ENCODE measurements around the gene C18orf32.
"Not testable (repeated sequence)": the region's sequence is repeated elsewhere in the genome, so short reads cannot be mapped to it uniquely, and the experiment has no call there.

The C18orf32 gene

GRCh38 chr18:49520661-49521145 lies 33.7 kb upstream of the C18orf32 start:
- no peak overlapping the region for H3K9ac ChIP-seq (ENCODE audit: low read depth, low read length)
- H3K4me1 ChIP-seq (ENCODE audit: control insufficient read depth, insufficient read depth, low read length), result peaks cover 16% of the 10 kb centered on the region
- H3K27ac ChIP-seq (ENCODE audit: low read depth, low read length), result peak overlapping the region; percentile 48
- no peaks in the 10 kb centered on the region for H3K36me3 ChIP-seq (ENCODE audit: control insufficient read depth, insufficient read depth, low read length)
- H3K4me3 ChIP-seq (ENCODE audit: low read depth, low read length), result no peak overlapping the region
- no peaks in the 10 kb centered on the region for H3K27me3 ChIP-seq (ENCODE audit: control insufficient read depth, insufficient read depth, low read length)
- H3K9me3 ChIP-seq (ENCODE audit: control insufficient read depth, insufficient read depth, low read length), result no peaks in the 10 kb centered on the region

DNA sequence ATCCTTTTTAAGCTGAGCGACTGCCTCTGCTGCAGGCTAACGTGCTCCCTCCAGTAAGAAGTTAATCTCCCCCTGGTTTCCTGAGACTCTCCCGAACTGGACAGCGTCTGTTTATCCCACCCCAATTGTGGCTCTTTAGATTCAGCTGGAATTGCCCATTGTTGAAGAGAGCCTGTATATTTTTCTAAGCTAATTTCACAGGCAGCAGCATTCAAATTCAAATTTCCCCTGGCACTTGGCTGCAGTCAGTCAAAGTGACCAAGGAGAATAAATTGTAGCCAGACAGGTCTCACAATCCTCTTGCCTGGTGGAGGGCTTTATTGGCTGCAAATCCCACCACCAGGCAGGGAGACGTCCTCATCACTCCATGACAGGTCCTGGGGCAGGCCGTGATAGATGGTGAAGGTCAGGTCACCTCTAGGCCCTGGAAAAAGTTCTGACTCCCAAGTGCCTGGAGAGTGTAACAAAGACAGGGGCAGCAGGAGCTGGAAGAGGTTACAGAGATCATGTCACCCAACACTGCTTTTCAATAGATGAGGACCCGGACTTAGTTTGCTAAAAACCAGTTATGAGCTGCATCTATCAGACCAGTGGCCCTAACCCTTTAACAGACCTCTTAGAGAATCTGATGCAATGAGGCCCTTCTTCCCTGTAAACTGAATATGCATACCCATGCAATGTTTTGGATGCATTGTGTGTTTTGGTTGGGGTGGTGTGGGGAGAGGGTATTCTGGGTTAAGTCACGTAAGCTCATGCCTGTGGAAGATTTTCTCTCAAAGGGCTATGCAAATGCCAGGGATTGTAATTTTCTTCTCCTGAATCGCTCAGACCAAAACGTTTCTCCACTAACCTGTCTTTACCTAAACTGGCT lies 32.3 kb upstream of the C18orf32 start:
- Histone ChIP-seq H3K9ac (ENCODE audit: low read depth, low read length) (no peak overlapping the region; the same call in 1 of the 2 replicates), H3K4me1 (ENCODE audit: control insufficient read depth, insufficient read depth, low read length) (peaks cover 18% of the 10 kb centered on the region), H3K27ac (ENCODE audit: low read depth, low read length) (no peak overlapping the region), H3K9me3 (ENCODE audit: control insufficient read depth, insufficient read depth, low read length) (no peaks in the 10 kb centered on the region), H3K27me3 (ENCODE audit: control insufficient read depth, insufficient read depth, low read length) (no peaks in the 10 kb centered on the region), H3K36me3 (ENCODE audit: control insufficient read depth, insufficient read depth, low read length) (no peaks in the 10 kb centered on the region), H3K4me3 (ENCODE audit: low read depth, low read length) (no peak overlapping the region)

- no peak overlapping the region for H3K9ac ChIP-seq (ENCODE audit: low read depth, low read length)
- H3K27me3 ChIP-seq (ENCODE audit: control insufficient read depth, insufficient read depth, low read length), result no peaks in the 10 kb centered on the region
- no peak overlapping the region for H3K4me3 ChIP-seq (ENCODE audit: low read depth, low read length)
- no peaks in the 10 kb centered on the region for H3K9me3 ChIP-seq (ENCODE audit: control insufficient read depth, insufficient read depth, low read length)
- no peak overlapping the region for H3K27ac ChIP-seq (ENCODE audit: low read depth, low read length)
- H3K4me1 ChIP-seq (ENCODE audit: control insufficient read depth, insufficient read depth, low read length), result peaks cover 18% of the 10 kb centered on the region
- H3K36me3 ChIP-seq (ENCODE audit: control insufficient read depth, insufficient read depth, low read length), result no peaks in the 10 kb centered on the region
Measured at GRCh38 chr18:49517483-49517882, 30.4 kb upstream of the C18orf32 start.

- no peak overlapping the region for H3K9ac ChIP-seq (ENCODE audit: low read depth, low read length)
- H3K4me3 ChIP-seq (ENCODE audit: low read depth, low read length), result no peak overlapping the region
- peaks cover 19% of the 10 kb centered on the region for H3K4me1 ChIP-seq (ENCODE audit: control insufficient read depth, insufficient read depth, low read length)
- no peak overlapping the region for H3K27ac ChIP-seq (ENCODE audit: low read depth, low read length)
- no peaks in the 10 kb centered on the region for H3K27me3 ChIP-seq (ENCODE audit: control insufficient read depth, insufficient read depth, low read length)
- H3K36me3 ChIP-seq (ENCODE audit: control insufficient read depth, insufficient read depth, low read length), result no peaks in the 10 kb centered on the region
- H3K9me3 ChIP-seq (ENCODE audit: control insufficient read depth, insufficient read depth, low read length), result no peaks in the 10 kb centered on the region
Measured at GRCh38 chr18:49515516-49515915, 28.5 kb upstream of the C18orf32 start.

- not testable (repeated sequence) for H3K36me3 ChIP-seq (ENCODE audit: control insufficient read depth, insufficient read depth, low read length); H3K9ac ChIP-seq (ENCODE audit: low read depth, low read length); H3K4me3 ChIP-seq (ENCODE audit: low read depth, low read length); H3K9me3 ChIP-seq (ENCODE audit: control insufficient read depth, insufficient read depth, low read length); H3K27ac ChIP-seq (ENCODE audit: low read depth, low read length); H3K27me3 ChIP-seq (ENCODE audit: control insufficient read depth, insufficient read depth, low read length)
- peaks cover 21% of the 10 kb centered on the region for H3K4me1 ChIP-seq (ENCODE audit: control insufficient read depth, insufficient read depth, low read length)
Measured at GRCh38 chr18:49515003-49515402, 28.0 kb upstream of the C18orf32 start.

- H3K27me3 ChIP-seq (ENCODE audit: control insufficient read depth, insufficient read depth, low read length), result no peaks in the 10 kb centered on the region
- H3K4me3 ChIP-seq (ENCODE audit: low read depth, low read length), result no peak overlapping the region
- H3K9ac ChIP-seq (ENCODE audit: low read depth, low read length), result no peak overlapping the region
- peaks cover 16% of the 10 kb centered on the region for H3K4me1 ChIP-seq (ENCODE audit: control insufficient read depth, insufficient read depth, low read length)
- no peak overlapping the region for H3K27ac ChIP-seq (ENCODE audit: low read depth, low read length)
- H3K9me3 ChIP-seq (ENCODE audit: control insufficient read depth, insufficient read depth, low read length), result no peaks in the 10 kb centered on the region
- no peaks in the 10 kb centered on the region for H3K36me3 ChIP-seq (ENCODE audit: control insufficient read depth, insufficient read depth, low read length)
Measured at GRCh38 chr18:49514577-49514976, 27.5 kb upstream of the C18orf32 start.

GRCh38 chr18:49512876-49513275 lies 25.8 kb upstream of the C18orf32 start:
- H3K27ac ChIP-seq (ENCODE audit: low read depth, low read length); H3K9ac ChIP-seq (ENCODE audit: low read depth, low read length); H3K27me3 ChIP-seq (ENCODE audit: control insufficient read depth, insufficient read depth, low read length); H3K9me3 ChIP-seq (ENCODE audit: control insufficient read depth, insufficient read depth, low read length); H3K4me3 ChIP-seq (ENCODE audit: low read depth, low read length); H3K36me3 ChIP-seq (ENCODE audit: control insufficient read depth, insufficient read depth, low read length): not testable (repeated sequence)
- peaks cover 12% of the 10 kb centered on the region; the same call in 1 of the 2 replicates for H3K4me1 ChIP-seq (ENCODE audit: control insufficient read depth, insufficient read depth, low read length)

GRCh38 chr18:49510393-49511115 lies 23.5 kb upstream of the C18orf32 start:
- peaks cover 9% of the 10 kb centered on the region; the same call in 1 of the 2 replicates for H3K4me1 ChIP-seq (ENCODE audit: control insufficient read depth, insufficient read depth, low read length)
- H3K27me3 ChIP-seq (ENCODE audit: control insufficient read depth, insufficient read depth, low read length), result no peaks in the 10 kb centered on the region
- no peak overlapping the region for H3K9ac ChIP-seq (ENCODE audit: low read depth, low read length)
- no peaks in the 10 kb centered on the region for H3K9me3 ChIP-seq (ENCODE audit: control insufficient read depth, insufficient read depth, low read length)
- no peak overlapping the region for H3K4me3 ChIP-seq (ENCODE audit: low read depth, low read length)
- no peaks in the 10 kb centered on the region for H3K36me3 ChIP-seq (ENCODE audit: control insufficient read depth, insufficient read depth, low read length)
- H3K27ac ChIP-seq (ENCODE audit: low read depth, low read length), result no peak overlapping the region

GRCh38 chr18:49506438-49506837 lies 19.4 kb upstream of the C18orf32 start:
- H3K4me1 ChIP-seq (ENCODE audit: control insufficient read depth, insufficient read depth, low read length); H3K36me3 ChIP-seq (ENCODE audit: control insufficient read depth, insufficient read depth, low read length); H3K9ac ChIP-seq (ENCODE audit: low read depth, low read length); H3K27ac ChIP-seq (ENCODE audit: low read depth, low read length); H3K4me3 ChIP-seq (ENCODE audit: low read depth, low read length); H3K9me3 ChIP-seq (ENCODE audit: control insufficient read depth, insufficient read depth, low read length); H3K27me3 ChIP-seq (ENCODE audit: control insufficient read depth, insufficient read depth, low read length): not testable (repeated sequence)

DNA sequence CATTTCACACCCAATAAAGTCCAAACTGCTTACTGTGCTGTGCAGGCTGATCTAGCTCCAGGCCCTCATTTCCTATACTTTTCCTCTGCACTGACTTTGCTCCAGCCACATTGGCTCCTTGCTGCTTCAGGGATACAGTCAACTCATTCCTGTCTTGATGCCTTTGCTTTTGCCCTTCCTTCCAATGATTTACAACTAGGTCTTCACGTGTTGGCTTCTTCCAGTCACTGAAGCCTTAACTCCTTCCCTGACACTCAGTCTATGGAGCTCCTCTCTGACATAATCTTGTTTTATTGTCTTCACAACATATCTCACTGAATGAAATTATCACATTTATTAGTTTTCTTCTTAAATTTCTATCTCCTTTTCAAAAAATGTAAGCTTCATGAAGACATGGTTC lies 16.9 kb upstream of the C18orf32 start:
- Histone ChIP-seq H3K4me3 (ENCODE audit: low read depth, low read length) (no peak overlapping the region), H3K4me1 (ENCODE audit: control insufficient read depth, insufficient read depth, low read length) (0 out of 2 replicates have a peak, but pooled peaks cover 11% of the 10 kb centered on the region), H3K9me3 (ENCODE audit: control insufficient read depth, insufficient read depth, low read length) (no peaks in the 10 kb centered on the region), H3K27ac (ENCODE audit: low read depth, low read length) (no peak overlapping the region), H3K27me3 (ENCODE audit: control insufficient read depth, insufficient read depth, low read length) (no peaks in the 10 kb centered on the region), H3K9ac (ENCODE audit: low read depth, low read length) (no peak overlapping the region), H3K36me3 (ENCODE audit: control insufficient read depth, insufficient read depth, low read length) (no peaks in the 10 kb centered on the region)

Measured in HUES48 (cell line).